ENCODE results near the gene AGR3.

The AGR3 gene

DNA sequence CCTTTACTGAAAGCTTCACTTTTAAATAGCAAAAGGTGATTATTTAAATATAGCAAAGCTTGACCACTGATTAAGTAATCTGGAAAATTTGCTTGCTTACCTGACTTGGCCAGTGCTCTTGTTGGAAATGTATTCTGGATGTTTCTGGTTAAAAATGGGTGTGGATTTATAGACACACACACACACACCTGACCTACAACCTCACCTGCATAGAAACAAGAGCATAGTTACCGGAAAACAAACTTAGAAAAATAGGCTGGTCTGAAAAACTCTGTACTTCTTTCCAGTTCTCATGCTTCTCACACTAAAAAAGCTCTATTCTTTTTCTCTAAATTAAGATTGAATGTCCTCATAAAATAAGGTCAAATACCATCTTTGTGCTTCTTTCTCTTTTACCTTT, at the start of gene AGR3:
TSS of gene AGR3 (minus strand) at position 140 of the 400 bp plus-strand sequence. CDS start 3,365 bp downstream, outside the sequence.
- no peak for DNase-seq (ENCODE audit: low read depth)

DNA sequence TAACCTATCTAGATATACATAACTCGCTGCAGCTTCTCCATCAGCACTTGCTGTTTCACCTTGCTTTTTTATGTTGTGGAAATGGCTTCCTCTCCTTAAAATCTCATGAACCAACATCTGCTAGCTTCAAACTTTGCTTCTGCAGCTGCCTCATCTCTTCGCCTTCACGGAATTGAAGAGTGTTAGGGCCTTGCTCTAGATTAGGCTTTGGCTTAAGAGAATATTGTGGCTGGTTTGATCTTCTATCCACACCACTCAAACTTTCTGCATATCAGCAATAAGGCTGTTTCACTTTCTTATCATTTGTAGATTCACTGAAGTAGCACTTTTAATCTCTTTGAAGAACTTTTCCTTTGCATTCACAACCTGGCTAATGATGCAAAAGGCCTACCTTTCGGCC, 49.2 kb upstream of the AGR3 start:
- DNase-seq (ENCODE audit: low read depth) = no peak

DNA sequence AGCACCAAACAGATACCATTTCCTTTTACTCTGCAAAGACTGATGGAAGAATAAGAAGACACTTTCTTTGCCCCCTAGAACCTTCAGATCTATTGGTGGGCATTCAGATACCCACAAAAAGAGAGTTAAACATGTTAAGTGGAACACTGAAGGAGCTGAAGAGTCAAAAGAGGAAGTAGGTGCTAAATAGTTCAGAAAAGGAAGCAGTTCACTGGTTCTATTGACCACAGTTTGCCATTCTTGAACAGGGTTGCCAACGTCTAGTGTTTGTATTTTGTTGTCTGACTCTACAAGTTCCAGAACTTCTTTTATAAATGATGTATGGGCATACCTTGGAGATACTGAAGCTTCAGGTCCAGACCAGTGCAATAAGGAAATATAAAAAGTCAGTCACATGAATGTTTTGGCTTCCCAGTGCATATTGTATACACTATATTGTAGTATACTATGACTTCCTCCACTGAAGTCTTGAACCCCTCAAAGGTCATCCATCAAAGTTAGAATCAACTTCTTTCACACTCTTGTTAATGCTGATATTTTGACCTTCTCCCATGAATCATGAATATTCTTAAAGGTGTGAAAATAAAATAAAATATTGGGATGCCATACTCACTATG, 47.5 kb upstream of the AGR3 start:
- DNase-seq (ENCODE audit: low read depth) = no peak

DNA sequence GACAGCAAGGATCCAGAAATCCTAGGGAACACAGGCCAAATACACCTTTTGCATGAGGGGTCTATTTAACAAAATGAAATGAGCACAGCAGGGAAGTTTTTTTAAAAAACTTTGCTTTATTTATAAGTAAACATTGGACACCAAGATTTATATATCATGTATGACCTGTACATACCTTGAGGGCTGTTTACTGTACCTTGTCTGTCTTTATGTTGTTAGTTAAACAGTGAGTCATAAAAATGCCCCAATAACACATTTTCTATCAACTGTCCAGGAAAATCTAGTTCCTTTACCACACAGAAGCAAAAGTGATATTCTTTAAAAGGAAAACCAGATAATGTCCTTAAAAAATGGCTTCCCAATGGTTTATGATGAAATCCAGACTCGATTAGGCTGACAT, 45.1 kb upstream of the AGR3 start:
- no peak for DNase-seq (ENCODE audit: low read depth)

DNA sequence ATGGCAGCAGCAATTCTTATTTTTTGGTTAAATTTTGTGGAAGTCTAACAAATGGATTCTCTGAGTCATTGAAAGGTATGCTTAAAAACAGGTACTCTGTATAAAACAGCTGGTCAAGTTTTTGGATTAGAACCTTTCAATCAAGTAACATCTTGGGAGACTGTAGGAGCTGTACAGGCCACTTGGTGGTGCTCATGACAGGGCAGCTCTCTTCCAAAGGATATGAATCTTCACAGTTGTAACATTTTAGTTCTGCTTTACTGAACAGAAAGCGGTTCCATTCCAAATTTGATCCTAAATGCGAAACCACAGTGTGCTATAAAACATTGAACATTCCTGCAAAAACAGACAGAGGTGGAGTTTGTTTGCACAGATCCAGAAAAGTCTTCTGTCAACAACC, 44.5 kb upstream of the AGR3 start:
- DNase-seq (ENCODE audit: low read depth) = no peak

DNA sequence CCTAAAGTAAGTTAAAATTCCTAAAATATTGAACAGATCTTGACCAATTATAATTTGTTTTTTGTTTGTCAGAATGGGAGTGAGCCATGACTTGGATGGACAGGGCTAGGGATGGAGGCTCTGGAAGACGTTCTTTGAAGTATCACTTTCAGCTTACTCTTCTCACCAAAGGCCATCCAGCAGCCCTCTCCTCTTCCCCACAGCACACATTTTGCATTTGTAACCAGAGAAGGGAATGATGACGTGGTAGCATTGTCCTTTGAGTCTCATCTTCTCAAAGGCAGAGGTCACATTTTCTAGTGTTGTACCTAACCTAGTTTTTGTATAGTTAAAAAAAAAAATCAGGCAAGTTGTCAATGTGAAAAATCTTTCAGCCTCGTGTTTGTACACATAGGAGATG, 43.8 kb upstream of the AGR3 start:
- DNase-seq (ENCODE audit: low read depth) = no peak

DNA sequence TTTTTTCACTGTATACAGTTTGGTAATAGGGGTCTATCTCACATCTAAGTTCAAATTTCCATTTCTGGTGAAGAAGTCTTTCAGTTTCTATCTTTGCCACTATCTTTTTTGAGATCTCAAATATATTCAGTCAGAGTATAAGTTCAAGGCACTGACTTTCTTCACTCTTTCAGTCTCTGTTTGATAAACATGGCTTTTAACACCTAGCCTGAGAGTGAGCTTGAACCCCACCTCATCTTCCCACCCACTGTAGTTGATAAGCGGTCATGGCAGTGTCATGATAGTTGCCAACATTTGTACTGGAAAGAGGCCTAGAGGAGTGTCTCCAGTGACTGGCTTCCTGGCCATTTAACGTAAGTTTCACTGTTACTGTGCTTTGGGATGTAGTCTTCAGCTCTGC, 41.2 kb upstream of the AGR3 start:
- DNase-seq (ENCODE audit: low read depth) = no peak

DNA sequence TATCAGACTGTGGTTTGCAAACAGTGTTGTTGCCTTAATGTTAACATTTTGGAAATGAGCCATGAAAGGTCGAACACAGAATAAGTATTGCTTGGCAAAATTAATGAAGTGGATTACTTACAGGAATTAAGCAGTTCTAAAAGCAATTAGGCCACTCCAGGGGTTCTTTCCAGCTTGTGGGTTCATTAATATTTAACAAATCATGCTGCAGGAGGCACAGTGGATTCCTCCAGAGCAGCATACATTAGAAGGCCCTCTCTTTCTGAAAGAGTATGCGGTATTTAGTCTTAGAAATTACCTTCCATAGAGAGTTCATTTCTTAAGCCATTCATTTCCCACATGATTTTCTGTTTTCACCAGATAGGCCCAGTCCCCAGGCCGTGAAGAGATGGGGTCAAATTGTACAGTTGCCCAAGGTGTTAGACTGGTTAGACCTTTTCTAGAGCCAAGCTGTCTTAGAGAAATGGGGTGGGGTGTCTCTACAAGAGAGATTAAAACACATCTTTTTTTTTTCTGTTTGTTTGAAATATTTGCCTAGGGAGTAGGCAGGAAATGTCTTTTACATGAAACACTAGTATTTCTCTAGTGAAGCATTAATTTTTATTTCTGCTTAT, 40.0 kb upstream of the AGR3 start:
- DNase-seq (ENCODE audit: low read depth) = no peak

DNA sequence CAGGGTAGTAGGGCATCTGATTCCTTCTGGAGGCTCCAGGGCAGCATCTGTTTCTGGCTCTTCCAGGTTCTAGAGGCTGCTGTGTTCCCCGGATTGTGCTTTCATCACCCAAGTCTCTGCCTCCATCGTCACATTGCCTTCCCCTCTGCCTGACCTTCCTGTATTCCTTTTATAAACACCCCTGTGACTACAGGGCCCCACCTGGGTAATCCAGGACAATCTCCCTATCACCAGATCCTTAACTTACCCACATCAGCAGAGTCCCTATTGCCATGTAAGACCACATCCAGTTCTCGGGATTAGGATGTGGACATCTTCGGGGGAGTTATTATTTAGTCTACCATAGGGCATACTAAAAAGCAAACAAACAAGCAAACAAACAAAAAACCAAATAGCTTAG, 39.4 kb upstream of the AGR3 start:
- no peak for DNase-seq (ENCODE audit: low read depth)

DNA sequence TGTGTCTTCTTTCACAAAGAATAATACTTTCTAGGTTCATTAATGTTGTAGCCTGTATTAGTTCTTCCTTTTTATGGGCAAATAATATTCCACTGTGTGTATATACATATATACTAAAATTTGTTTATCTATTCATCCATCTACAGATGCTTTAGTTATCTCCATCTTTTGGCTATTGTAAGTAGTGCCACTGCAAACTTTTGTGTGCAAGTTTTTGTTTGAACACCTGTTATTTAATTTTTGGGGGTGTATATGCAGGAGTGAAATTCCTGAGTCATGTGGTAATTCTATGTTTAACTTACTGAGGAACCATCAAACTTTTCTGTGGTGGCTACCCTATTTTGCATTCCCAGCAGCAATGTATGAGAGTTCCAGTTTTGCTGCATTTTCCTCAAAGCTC, 37.7 kb upstream of the AGR3 start:
- DNase-seq (ENCODE audit: low read depth) = no peak

DNA sequence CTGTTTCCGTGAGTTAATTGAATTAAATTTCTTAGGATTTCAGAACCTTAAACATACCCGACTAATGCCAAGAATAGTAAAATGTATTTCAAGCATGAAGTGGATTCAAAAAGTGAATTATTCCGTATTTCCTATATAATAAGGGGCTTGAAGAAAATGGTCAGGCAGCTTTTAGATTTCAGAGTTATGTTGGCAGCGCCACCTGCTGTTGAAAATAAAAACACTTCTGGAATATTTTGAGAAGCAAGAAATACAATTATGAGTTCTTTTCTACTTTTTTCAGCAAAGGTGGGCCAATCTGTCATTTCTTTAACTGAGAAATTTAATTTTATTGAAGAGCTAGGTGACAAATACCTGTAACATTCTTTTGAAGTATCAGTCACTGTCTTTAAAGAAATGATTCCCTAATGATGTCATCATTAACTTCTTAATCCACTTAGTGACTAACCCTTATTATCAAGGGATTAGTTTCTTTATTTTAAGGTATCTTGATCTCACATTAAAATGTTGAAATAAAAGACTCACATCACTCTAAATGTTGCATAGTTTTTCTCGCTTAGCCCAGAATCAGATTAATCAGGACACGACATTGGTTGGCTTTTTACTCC, 36.6 kb upstream of the AGR3 start:
- DNase-seq (ENCODE audit: low read depth) = no peak

DNA sequence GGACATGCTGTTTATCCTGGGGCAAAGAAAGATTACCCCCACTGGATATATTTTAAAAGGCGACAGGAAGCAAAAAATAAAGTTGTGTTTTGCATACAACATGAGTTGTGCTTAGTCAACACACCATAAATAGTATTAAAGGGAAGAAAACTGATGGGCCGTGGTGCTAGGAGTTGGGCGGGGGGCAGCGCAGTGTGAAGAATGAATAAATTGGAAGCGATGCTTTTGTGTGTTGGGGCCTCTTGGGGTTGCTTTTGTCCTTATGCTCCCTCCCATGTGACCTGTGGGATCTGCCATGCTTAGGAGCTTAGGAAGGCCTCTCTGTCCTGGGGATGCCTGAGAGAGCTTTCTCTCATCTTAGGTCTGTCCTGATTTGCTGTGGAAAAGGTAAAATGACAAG, 35.0 kb upstream of the AGR3 start:
- DNase-seq (ENCODE audit: low read depth) = no peak

DNA sequence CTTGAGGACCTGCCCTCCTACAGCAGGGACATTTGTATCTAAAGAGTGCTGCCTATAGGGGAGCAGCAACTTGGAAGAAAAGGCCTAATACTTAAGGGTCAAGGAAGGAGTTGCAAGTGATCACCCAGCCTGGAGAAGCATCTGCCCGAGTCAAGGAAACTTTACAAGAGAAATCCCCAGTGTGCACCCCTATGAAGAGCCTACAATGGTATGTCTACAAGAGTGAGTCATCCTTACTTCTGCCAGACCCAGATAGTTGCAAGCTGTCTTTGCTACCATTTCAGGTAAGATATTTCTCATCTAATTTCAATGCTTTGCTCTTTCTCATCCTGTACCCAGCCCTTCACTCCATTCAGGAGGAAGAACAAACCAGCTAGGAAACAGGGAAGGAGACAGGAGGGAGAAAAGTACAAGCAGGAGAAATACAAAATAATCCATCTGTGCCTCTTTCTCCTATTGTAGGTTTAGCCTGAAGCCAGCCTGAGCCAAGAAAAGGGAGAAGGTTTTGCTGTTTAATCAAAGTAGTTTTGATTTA, 34.4 kb upstream of the AGR3 start:
- no peak for DNase-seq (ENCODE audit: low read depth)

DNA sequence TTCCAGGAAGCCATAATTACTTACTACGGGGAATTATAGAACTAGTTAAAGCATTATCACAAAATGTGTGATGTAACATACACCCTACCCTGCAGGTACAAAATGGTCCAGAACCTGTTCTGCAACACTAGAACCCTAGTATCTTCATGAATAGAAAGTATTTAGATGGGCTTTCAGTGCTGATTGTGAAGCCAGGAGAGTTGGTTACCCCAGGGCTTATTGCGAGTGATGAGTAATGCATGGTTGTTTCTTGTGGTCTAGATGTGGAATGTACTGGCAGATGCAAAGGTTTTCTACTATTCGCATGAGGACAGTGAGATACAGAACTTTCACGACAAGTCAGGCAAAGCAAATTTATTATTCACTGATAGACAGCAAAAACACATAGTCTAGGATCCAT, 33.6 kb upstream of the AGR3 start:
- no peak for DNase-seq (ENCODE audit: low read depth)

DNA sequence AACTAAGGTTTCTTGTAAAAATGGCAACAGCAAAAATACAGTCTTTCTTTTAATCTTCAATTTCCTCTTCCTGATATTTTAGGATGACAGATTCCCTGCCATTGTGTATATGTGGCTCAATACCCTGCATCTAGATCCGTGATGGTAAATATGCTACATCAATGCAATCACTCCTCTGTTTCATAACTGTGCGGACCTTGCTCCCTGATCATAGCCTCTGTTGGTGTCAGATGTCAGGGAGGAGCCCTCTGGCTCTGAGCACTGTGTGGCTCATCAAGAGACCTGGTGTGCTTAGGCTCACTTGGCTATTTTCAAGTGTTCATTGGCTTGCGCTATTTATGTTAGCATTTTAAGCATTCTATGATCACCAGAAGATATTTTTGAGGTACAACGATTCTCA, 33.0 kb upstream of the AGR3 start:
- no peak for DNase-seq (ENCODE audit: low read depth)

DNA sequence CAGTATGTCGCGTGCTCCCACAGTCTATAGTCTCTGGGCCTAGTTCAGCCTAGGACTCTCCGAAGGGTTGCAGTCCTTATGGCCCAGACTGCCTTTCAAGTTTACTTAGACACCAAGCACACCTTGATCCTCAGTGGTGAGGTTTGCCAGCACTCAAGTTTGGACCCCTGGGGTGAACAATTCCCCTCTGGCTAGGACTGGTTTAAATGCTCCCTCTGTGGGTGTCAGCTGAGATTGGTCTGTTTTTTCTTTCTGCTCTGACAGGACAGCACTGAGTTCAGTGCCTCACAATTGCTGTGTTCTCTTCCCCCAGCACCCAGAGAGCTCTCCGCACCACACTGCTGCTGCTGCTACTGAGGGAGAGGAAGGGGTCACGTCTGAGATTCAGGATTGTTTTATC, 31.9 kb upstream of the AGR3 start:
- no peak for DNase-seq (ENCODE audit: low read depth)

DNA sequence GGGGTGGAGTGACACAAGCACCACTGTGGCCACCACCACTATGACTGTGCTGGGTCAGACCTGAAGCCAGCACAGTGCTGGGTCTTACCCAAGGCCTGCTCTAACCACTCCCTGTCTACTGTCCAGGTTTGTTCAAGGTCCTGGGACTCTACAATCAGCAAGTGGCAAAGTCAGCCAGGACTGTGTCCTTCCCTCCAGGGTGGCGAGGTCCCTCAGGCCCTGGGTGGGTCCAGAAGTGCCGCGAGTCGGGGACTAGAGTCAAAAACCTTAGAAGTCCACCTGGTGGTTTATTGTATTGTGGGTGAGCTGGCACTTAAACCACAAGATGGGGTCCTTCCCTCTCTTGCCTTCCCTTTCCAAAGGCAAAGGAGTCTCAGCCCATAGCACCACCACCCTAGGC, 30.8 kb upstream of the AGR3 start:
- no peak for DNase-seq (ENCODE audit: low read depth)

DNA sequence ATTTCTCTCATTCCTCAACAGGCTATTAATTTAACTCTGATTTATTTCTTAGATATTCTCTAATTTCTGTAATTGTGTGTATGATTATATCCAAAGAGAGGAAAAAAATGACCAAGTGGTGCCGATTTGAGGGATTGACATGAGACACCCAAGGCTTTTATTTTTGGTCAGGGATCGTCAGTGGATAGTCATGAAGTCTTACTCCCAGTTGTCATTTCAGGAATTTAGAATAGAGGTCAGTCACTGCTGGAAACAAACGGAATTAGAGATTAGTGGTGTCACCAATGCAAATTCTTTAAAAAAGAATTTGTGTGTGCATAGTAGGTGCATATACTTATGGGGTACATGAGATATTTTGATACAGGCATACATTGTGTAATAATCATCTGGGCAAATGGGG, 26.8 kb upstream of the AGR3 start:
- DNase-seq (ENCODE audit: low read depth) = no peak

DNA sequence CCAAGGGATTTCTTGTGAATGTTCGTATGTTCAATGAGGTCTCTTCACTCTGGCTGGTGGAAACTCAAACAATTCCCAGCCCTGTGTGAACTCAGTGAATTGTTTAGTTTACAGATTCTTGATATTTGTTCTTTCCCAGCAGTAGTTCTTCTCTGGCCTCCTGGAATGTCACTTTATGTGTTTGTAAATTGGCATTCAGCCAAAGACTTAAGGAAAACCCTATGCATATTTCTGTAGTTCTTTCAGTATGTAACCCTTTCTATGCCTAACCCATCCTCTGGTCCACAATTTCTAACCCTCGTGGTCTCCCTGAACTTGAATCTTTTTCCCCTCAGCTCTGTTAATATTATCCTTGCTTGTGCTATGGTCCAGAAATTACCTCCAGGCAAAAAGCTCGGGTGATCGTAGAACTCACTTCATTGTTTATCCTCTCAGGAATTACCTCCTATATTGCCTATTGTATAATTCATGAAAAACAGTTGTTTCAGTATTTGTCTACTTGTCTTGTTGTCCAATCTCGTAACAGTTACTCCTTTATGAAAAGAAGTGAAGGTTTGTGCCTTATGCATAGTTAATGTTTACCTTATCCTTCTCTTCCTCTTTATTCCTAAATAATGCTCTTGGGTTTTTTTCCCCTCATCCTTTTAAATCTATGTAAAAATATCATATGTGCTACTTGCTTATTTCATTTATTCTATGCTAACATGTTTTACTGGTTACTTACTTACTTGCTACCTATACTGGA, 23.7 kb upstream of the AGR3 start:
- DNase-seq (ENCODE audit: low read depth) = no peak

DNA sequence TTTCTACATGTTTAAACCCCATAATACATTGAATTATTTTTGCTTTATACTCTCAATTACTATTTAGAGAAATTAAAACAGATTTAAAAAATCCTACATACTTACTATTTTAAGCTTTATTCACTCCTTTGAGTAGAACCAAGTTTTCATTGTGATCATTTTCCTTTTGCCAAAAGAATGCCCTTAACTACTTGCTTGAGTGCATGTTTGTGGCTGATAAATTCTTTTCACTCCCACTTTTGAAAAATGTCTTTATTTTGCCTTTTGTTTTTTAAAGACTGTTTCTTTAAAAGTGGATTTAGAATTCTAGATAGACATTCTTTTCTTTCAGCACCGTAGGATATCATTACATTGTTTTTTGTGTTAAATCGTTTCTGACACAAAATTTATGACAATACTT, 22.3 kb upstream of the AGR3 start:
- no peak for DNase-seq (ENCODE audit: low read depth)

DNA sequence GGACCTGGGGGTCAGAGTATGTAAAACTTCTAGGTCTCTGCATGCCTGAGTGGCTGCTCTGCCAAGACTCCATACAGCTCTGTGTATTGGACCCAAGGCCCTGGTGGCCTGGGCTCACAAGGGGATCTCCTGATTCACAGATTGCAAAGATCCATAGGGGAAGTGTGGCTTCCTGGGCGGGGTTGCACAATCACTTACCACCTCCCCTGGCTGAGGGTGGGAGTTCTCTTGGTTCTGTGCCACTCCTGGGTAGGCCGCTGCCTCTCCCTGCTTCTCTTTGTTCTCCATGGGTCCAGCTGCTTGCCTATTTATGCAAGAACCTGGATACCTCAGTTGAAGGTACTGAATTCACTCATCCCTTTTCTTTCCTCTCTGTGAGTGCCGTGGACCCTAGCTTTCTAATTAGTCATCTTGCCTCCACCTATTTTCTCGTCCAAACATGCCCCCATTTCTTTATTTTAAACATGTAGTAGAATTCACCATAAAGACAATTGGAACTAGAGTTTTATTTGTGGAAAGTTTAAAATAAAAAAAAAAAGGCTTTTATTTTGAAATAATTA, 18.5 kb upstream of the AGR3 start:
- DNase-seq (ENCODE audit: low read depth) = no peak

DNA sequence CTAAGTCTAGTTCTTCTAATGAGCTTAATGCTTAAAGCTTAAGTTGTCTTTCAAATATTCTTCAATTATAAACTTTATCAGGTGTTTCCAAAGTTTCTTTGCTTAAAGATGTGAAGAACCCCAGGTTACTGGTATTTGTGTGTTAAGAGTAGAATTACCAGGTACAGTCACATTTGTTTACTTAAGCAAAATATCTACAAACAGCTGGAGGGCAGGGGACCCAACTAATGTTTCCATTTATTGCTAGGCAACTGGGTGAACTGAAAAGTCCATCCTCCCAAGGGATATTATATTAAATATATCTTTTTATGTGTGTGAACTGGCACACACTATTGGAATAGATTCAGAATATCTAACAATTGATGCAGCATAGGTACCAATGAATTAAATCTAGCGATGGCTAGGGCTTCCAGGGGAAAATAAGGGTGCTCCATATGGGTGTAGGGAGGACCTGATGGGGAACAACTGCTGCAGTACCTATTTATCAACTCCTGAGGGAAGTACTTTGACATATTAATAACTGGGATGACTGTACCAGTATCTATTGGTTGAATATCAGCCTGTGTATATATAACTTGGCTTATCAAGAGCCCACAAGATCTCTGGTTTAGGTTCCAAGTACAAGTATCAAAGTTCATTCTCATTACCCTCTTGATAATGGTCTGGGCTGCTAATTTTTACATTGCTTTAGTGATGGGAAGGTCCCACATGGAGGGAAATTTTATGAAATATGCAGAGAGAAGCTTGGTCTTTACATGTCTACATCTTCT, 10.3 kb upstream of the AGR3 start:
- no peak for DNase-seq (ENCODE audit: low read depth)

Measured in activated T-cell treated with anti-CD3 and anti-CD28 coated beads for 1 hour (primary cell).